Measurements from ENCODE around the gene LYZL1. TPM values are rescaled to one million over a fixed set of nuclear protein-coding genes. Genes with fewer than 3 reads are reported as not detected.

LYZL1 gene
- total RNA-seq, 6 donors from 2014 or later = not detected

DNA sequence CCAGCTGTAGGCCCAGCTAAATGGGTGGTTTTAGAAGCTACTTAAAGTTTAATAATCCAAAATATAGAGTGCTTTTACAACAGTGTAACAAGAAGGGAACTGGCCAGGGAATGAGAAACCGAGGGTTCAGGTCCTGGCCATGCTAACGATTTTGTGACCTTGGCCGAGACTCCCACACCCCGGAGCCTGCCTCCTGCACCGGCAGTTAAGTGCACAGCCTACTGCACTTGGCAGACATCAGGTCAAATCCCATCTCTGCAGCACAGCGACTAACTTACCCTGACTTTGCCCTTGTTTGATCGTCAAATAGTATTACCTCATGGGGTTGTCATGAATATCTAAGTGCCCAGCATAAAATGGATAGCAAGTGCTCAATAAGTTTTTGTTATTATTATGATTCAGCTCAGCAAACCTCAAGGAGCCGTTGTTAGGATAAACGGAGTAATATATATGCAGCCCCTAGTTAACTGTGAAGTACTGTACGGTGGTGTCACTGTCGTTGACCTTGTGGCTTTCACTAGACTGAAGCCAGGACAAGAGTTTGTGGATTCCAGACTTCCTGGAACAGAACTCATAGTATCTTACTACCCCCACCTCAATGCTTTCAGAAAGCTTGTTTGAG, 35.5 kb downstream of the LYZL1 start:
- TF ChIP-seq POLR2AphosphoS5 (IDR thresholded peaks at IDR 0.05) = no peak
- Histone ChIP-seq H3K4me1 (peaks cover 0 to 3% (median 0%) of the 10 kb centered on the region in 4 donors), H3K36me3 (no peaks in the 10 kb centered on the region), H3K27me3 (no peaks in the 10 kb centered on the region), H3K9me3 (no peaks in the 10 kb centered on the region), H3K4me3 (no peak overlapping the region), H3K27ac (no peak overlapping the region)
- WGBS, 2 donors = 75 to 85% methylated on average over 11 of the region's 11 CpGs
- ATAC-seq (ENCODE audit: low FRiP score in 2 of 2) (no peak), DNase-seq (no peak)

DNA sequence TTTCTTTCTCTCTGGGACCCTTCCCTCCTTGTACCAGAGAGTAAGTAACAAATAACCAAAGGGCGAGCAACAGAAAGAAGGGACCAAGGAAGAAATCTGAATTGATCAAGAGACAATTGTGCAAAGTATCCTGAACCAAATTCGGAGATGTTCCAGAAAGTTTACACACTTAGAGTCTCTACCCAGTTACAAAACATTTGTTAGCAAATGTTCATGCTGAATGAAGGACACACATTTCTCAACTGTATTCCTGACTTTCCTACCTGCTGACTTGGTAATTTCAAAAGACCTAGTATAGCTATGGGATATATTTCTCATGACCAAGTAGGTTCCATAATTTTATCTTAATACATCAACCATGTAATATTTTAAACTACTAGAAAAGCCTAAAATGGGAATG, 37.4 kb downstream of the LYZL1 start:
- TF ChIP-seq EP300 (IDR thresholded peaks at IDR 0.05) (no peak), POLR2AphosphoS5 (IDR thresholded peaks at IDR 0.05) (no peak), POLR2A (IDR thresholded peaks at IDR 0.05) (no peak)
- TF ChIP-seq, protein P1, sequence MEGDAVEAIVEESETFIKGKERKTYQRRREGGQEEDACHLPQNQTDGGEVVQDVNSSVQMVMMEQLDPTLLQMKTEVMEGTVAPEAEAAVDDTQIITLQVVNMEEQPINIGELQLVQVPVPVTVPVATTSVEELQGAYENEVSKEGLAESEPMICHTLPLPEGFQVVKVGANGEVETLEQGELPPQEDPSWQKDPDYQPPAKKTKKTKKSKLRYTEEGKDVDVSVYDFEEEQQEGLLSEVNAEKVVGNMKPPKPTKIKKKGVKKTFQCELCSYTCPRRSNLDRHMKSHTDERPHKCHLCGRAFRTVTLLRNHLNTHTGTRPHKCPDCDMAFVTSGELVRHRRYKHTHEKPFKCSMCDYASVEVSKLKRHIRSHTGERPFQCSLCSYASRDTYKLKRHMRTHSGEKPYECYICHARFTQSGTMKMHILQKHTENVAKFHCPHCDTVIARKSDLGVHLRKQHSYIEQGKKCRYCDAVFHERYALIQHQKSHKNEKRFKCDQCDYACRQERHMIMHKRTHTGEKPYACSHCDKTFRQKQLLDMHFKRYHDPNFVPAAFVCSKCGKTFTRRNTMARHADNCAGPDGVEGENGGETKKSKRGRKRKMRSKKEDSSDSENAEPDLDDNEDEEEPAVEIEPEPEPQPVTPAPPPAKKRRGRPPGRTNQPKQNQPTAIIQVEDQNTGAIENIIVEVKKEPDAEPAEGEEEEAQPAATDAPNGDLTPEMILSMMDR (IDR thresholded peaks at IDR 0.05) = no peak
- Histone ChIP-seq H3K27ac (no peak overlapping the region), H3K9me3 (no peaks in the 10 kb centered on the region), H3K4me3 (no peak overlapping the region), H3K36me3 (no peaks in the 10 kb centered on the region), H3K27me3 (no peaks in the 10 kb centered on the region), H3K4me1 (peaks cover 0 to 3% (median 0%) of the 10 kb centered on the region in 4 donors)
- WGBS, 2 donors = 89 to 99% methylated on average over 2 of the region's 2 CpGs
- DNase-seq (no peak), ATAC-seq (ENCODE audit: low FRiP score in 2 of 2) (no peak)

DNA sequence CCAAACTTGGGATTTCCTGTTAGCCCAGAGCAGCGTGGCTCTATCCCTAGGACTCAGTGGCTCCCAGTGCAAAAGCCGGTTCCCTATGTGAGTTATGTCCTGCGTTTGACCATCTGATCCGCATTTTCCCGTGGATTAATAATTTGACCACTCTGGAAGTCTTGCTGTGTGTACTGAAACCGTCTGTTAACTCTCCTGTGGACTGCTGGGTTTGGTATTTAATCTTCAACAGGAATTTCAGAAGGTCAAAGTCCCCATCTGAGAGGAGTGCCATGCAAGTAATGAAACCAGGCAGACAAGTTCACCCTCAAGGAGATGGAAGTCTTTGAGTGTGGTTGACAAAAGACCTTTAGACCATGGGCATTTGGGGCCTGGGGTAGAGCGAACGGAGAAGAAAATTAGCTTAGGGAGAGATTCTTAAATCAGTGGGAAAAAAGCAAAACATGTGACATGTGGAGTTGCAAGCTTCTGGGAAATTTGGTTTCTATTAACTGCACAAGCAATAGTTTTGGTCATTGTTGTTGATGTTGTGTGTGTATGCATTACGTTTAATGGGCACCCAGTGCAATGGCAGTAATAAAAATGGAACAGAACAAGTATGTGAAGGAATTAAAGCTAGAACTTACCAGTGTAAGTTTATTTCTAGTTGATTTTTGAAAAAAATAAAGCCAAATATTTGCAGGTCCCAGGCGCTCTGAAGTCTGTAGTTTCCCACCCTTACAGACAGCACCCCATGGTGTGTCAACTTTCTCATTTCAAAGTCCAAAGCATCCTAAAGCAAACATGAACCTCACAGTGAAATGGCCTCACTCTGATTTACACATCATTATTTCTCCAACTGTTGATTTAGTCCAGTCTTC, 38.2 kb downstream of the LYZL1 start:
- no peaks in the 10 kb centered on the region for H3K9me3 ChIP-seq
- DNase-seq (no peak), ATAC-seq (ENCODE audit: low FRiP score in 2 of 2) (no peak)
- no peak overlapping the region for H3K27ac ChIP-seq
- WGBS, 2 donors = 78 to 89% methylated on average over 10 of the region's 10 CpGs
- no peaks in the 10 kb centered on the region for H3K36me3 ChIP-seq
- TF ChIP-seq POLR2A (IDR thresholded peaks at IDR 0.05) = no peak
- TF ChIP-seq EP300 (IDR thresholded peaks at IDR 0.05) = no peak
- no peak for TF ChIP-seq POLR2AphosphoS5 (IDR thresholded peaks at IDR 0.05)
- TF ChIP-seq, protein P1 (IDR thresholded peaks at IDR 0.05) = no peak
- no peaks in the 10 kb centered on the region for H3K27me3 ChIP-seq
- no peak overlapping the region for H3K4me3 ChIP-seq
- peaks cover 0 to 3% (median 0%) of the 10 kb centered on the region in 4 donors for H3K4me1 ChIP-seq

DNA sequence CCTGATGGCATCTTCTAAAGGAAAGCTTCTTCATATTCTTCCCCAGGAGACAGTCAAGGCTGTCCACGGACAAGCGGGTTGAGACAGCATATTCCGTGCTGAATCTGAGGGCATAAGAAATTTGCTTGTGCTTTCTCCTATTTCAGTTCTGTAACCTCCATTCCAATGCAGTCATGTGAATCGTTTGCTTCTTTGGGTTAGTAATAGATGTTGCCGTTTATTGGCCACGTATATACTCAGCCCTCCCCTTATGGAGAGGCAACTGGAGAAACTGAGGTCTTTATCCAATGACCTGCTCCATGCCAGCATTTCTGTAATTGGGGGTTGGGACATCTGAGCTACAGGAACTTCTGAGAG, 38.9 kb downstream of the LYZL1 start:
- Histone ChIP-seq H3K27ac (no peak overlapping the region), H3K27me3 (no peaks in the 10 kb centered on the region), H3K9me3 (no peaks in the 10 kb centered on the region), H3K4me3 (no peak overlapping the region), H3K36me3 (no peaks in the 10 kb centered on the region), H3K4me1 (peaks cover 0 to 3% (median 0%) of the 10 kb centered on the region in 4 donors)
- TF ChIP-seq POLR2AphosphoS5 (IDR thresholded peaks at IDR 0.05) (no peak), EP300 (IDR thresholded peaks at IDR 0.05) (no peak), POLR2A (IDR thresholded peaks at IDR 0.05) (no peak)
- TF ChIP-seq, protein P1 (IDR thresholded peaks at IDR 0.05) = no peak
- WGBS, 2 donors = 94 to 95% methylated on average over 6 of the region's 6 CpGs
- DNase-seq (no peak), ATAC-seq (ENCODE audit: low FRiP score in 2 of 2) (no peak)

DNA sequence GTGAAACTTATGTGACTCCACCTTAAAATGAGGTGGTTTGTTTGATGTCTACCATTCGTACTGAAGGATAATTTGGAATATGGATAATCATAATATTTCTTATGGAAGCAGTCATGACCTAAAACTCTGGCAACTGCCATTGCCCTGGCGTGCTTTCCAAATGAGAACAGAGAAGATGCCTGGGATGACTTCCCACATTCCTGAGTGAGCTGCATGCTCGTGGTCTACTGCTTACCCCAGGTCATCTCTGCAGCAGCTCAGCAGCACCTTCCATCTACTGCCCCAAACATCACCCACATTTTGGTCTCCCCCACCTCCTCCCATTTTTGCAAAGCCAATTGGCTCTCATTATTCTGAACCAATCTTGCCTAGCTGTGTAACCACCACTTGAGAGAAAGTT, 40.1 kb downstream of the LYZL1 start:
- no peak for TF ChIP-seq POLR2AphosphoS5 (IDR thresholded peaks at IDR 0.05)
- TF ChIP-seq, protein P1 (IDR thresholded peaks at IDR 0.05) = no peak
- Histone ChIP-seq H3K4me1 (peaks cover 0 to 3% (median 0%) of the 10 kb centered on the region in 4 donors), H3K9me3 (no peaks in the 10 kb centered on the region), H3K36me3 (no peaks in the 10 kb centered on the region), H3K4me3 (no peak overlapping the region), H3K27me3 (no peaks in the 10 kb centered on the region), H3K27ac (no peak overlapping the region)
- peak; percentile 45 to 89 for ATAC-seq (ENCODE audit: low FRiP score in 2 of 2)
- DNase-seq = no peak
- 41 to 52% methylated on average over 3 of the region's 3 CpGs for WGBS, 2 donors

Measured in upper lobe of left lung (tissue), 6 donors.